ENCODE results near the gene TLX1.
A peak's percentile ranks its signal among the peaks of the same experiment; 100 is the strongest.

The TLX1 gene

GRCh38 chr10:101130984-101131961 lies at the start of gene TLX1:
TSS of gene TLX1 (plus strand) at chr10:101131300. CDS start at chr10:101131542, 242 bp downstream.
- Histone ChIP-seq H3K36me3 (ENCODE audit: control insufficient read depth, low read depth, low read length) (no peaks in the 10 kb centered on the region), H3K4me3 (ENCODE audit: low read length) (peak within 1 kb of the TSS; percentile 17), H3K9ac (ENCODE audit: low read length) (no peak within 1 kb of the TSS), H3K27ac (ENCODE audit: low read length) (no peak within 1 kb of the TSS), H3K9me3 (ENCODE audit: control insufficient read depth, low read depth, low read length) (no peaks in the 10 kb centered on the region), H3K4me1 (ENCODE audit: control insufficient read depth, low read depth, low read length) (peaks cover 3% of the 10 kb centered on the region), H3K27me3 (ENCODE audit: control insufficient read depth, insufficient read depth, low read length) (peaks cover 100% of the 10 kb centered on the region)

DNA sequence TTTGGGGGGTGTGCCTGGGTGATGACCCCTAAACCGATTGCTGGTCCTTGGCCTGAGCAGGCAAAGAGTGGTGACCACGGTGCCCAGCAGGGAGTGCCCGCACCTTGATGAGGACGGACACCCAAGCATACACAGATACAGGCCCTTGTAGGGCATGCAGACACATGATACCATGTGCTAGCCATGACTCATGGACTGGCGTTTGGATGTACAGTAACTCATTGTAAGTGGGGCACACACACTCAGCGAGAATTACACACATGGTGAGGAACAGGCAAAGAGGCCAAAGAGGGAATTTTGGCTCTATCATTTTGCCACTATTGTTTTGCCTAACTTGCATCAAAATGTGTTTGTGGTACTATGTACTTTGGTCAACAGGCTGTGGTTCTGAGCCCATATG lies 45.3 kb upstream of the TLX1 start:
- Histone ChIP-seq H3K9ac (ENCODE audit: low read length) (no peak overlapping the region), H3K4me1 (ENCODE audit: control insufficient read depth, low read depth, low read length) (no peaks in the 10 kb centered on the region), H3K27me3 (ENCODE audit: control insufficient read depth, insufficient read depth, low read length) (peaks cover 57% of the 10 kb centered on the region), H3K36me3 (ENCODE audit: control insufficient read depth, low read depth, low read length) (no peaks in the 10 kb centered on the region), H3K4me3 (ENCODE audit: low read length) (no peak overlapping the region), H3K9me3 (ENCODE audit: control insufficient read depth, low read depth, low read length) (no peaks in the 10 kb centered on the region), H3K27ac (ENCODE audit: low read length) (no peak overlapping the region)

DNA sequence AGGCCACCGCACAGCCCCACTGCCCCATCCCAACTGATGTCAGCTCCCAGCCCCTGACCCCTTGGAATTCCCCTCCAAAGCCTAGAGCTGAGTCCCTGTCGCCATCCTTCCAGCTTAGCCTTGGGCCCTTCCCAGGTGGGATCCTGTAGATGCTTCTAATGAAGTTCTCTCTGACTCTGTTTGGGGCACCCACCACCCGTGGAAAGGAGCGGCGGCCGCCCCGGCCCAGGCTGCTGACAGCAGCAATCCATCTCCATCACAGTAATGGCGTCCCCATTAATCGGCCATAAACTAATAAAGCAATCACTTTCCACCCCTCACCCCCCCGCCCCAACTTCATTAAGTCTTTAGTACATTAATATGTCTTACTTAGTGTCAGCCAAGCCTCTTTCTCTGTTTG lies 43.7 kb upstream of the TLX1 start:
- Histone ChIP-seq H3K4me3 (ENCODE audit: low read length) (no peak overlapping the region), H3K36me3 (ENCODE audit: control insufficient read depth, low read depth, low read length) (no peaks in the 10 kb centered on the region), H3K9me3 (ENCODE audit: control insufficient read depth, low read depth, low read length) (no peaks in the 10 kb centered on the region), H3K27ac (ENCODE audit: low read length) (no peak overlapping the region), H3K9ac (ENCODE audit: low read length) (no peak overlapping the region), H3K4me1 (ENCODE audit: control insufficient read depth, low read depth, low read length) (no peaks in the 10 kb centered on the region), H3K27me3 (ENCODE audit: control insufficient read depth, insufficient read depth, low read length) (peaks cover 55% of the 10 kb centered on the region)

DNA sequence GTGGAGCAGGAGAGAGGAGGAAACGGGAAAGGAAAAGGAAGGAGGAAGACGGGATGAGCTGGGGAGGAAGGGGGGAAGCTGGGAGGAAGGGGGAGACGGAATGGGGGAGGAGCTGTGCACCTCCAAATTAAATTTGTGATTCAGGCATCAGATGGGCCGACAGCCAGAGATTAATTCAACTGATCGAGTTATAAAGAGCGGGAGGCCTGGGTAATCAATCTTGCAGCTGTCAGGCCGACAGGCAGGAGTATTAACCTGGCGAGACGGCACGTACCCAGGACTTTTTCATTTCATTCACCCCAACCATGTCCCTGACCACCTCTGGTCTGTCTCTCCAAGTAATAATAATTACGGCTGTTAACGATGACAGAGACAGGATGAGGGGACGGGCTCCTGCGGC lies 43.1 kb upstream of the TLX1 start:
- no peak overlapping the region for H3K9ac ChIP-seq (ENCODE audit: low read length)
- H3K4me1 ChIP-seq (ENCODE audit: control insufficient read depth, low read depth, low read length) = no peaks in the 10 kb centered on the region
- no peak overlapping the region for H3K4me3 ChIP-seq (ENCODE audit: low read length)
- H3K27me3 ChIP-seq (ENCODE audit: control insufficient read depth, insufficient read depth, low read length) = peaks cover 50% of the 10 kb centered on the region
- no peaks in the 10 kb centered on the region for H3K9me3 ChIP-seq (ENCODE audit: control insufficient read depth, low read depth, low read length)
- H3K27ac ChIP-seq (ENCODE audit: low read length) = no peak overlapping the region
- H3K36me3 ChIP-seq (ENCODE audit: control insufficient read depth, low read depth, low read length) = no peaks in the 10 kb centered on the region

- Histone ChIP-seq H3K4me1 (ENCODE audit: control insufficient read depth, low read depth, low read length) (no peaks in the 10 kb centered on the region), H3K9me3 (ENCODE audit: control insufficient read depth, low read depth, low read length) (no peaks in the 10 kb centered on the region), H3K9ac (ENCODE audit: low read length) (no peak overlapping the region), H3K27me3 (ENCODE audit: control insufficient read depth, insufficient read depth, low read length) (peaks cover 47% of the 10 kb centered on the region), H3K36me3 (ENCODE audit: control insufficient read depth, low read depth, low read length) (no peaks in the 10 kb centered on the region), H3K27ac (ENCODE audit: low read length) (no peak overlapping the region), H3K4me3 (ENCODE audit: low read length) (no peak overlapping the region)
These were observed 41.4 kb upstream of the TLX1 start for GRCh38 chr10:101089520-101090299.

- no peak overlapping the region for H3K27ac ChIP-seq (ENCODE audit: low read length)
- peaks cover 4% of the 10 kb centered on the region for H3K4me1 ChIP-seq (ENCODE audit: control insufficient read depth, low read depth, low read length)
- H3K9ac ChIP-seq (ENCODE audit: low read length) = no peak overlapping the region
- no peaks in the 10 kb centered on the region for H3K36me3 ChIP-seq (ENCODE audit: control insufficient read depth, low read depth, low read length)
- H3K9me3 ChIP-seq (ENCODE audit: control insufficient read depth, low read depth, low read length) = no peaks in the 10 kb centered on the region
- H3K4me3 ChIP-seq (ENCODE audit: low read length) = no peak overlapping the region
- peaks cover 39% of the 10 kb centered on the region for H3K27me3 ChIP-seq (ENCODE audit: control insufficient read depth, insufficient read depth, low read length)
These were observed 40.5 kb upstream of the TLX1 start for GRCh38 chr10:101090597-101090996.

- no peaks in the 10 kb centered on the region for H3K9me3 ChIP-seq (ENCODE audit: control insufficient read depth, low read depth, low read length)
- peaks cover 4% of the 10 kb centered on the region for H3K4me1 ChIP-seq (ENCODE audit: control insufficient read depth, low read depth, low read length)
- no peak overlapping the region for H3K9ac ChIP-seq (ENCODE audit: low read length)
- no peaks in the 10 kb centered on the region for H3K36me3 ChIP-seq (ENCODE audit: control insufficient read depth, low read depth, low read length)
- H3K27me3 ChIP-seq (ENCODE audit: control insufficient read depth, insufficient read depth, low read length) = peaks cover 49% of the 10 kb centered on the region
- H3K27ac ChIP-seq (ENCODE audit: low read length) = no peak overlapping the region
- H3K4me3 ChIP-seq (ENCODE audit: low read length) = no peak overlapping the region
These were observed 39.4 kb upstream of the TLX1 start for GRCh38 chr10:101091546-101092290.

- H3K27me3 ChIP-seq (ENCODE audit: control insufficient read depth, insufficient read depth, low read length) = peaks cover 50% of the 10 kb centered on the region
These were observed 38.2 kb upstream of the TLX1 start for GRCh38 chr10:101092881-101093354.

GRCh38 chr10:101094121-101094879 lies 36.8 kb upstream of the TLX1 start:
- Histone ChIP-seq H3K27ac (ENCODE audit: low read length) (no peak overlapping the region), H3K4me1 (ENCODE audit: control insufficient read depth, low read depth, low read length) (peaks cover 4% of the 10 kb centered on the region), H3K9me3 (ENCODE audit: control insufficient read depth, low read depth, low read length) (no peaks in the 10 kb centered on the region), H3K9ac (ENCODE audit: low read length) (no peak overlapping the region), H3K27me3 (ENCODE audit: control insufficient read depth, insufficient read depth, low read length) (peaks cover 48% of the 10 kb centered on the region), H3K36me3 (ENCODE audit: control insufficient read depth, low read depth, low read length) (no peaks in the 10 kb centered on the region), H3K4me3 (ENCODE audit: low read length) (no peak overlapping the region)

More at GRCh38 chr10:101092881-101093354, 38.2 kb upstream of the TLX1 start:
- H3K4me3 ChIP-seq (ENCODE audit: low read length) = no peak overlapping the region
- H3K4me1 ChIP-seq (ENCODE audit: control insufficient read depth, low read depth, low read length) = peaks cover 4% of the 10 kb centered on the region
- no peaks in the 10 kb centered on the region for H3K9me3 ChIP-seq (ENCODE audit: control insufficient read depth, low read depth, low read length)
- no peaks in the 10 kb centered on the region for H3K36me3 ChIP-seq (ENCODE audit: control insufficient read depth, low read depth, low read length)
- H3K27ac ChIP-seq (ENCODE audit: low read length) = no peak overlapping the region
- no peak overlapping the region for H3K9ac ChIP-seq (ENCODE audit: low read length)

- no peak overlapping the region for H3K27ac ChIP-seq (ENCODE audit: low read length)
- H3K9ac ChIP-seq (ENCODE audit: low read length) = no peak overlapping the region
- H3K4me1 ChIP-seq (ENCODE audit: control insufficient read depth, low read depth, low read length) = peaks cover 4% of the 10 kb centered on the region
- no peaks in the 10 kb centered on the region for H3K9me3 ChIP-seq (ENCODE audit: control insufficient read depth, low read depth, low read length)
- H3K4me3 ChIP-seq (ENCODE audit: low read length) = no peak overlapping the region
- no peaks in the 10 kb centered on the region for H3K36me3 ChIP-seq (ENCODE audit: control insufficient read depth, low read depth, low read length)
- H3K27me3 ChIP-seq (ENCODE audit: control insufficient read depth, insufficient read depth, low read length) = peaks cover 47% of the 10 kb centered on the region
These were observed 36.1 kb upstream of the TLX1 start for GRCh38 chr10:101095004-101095403.
